K562 (cell line): ENCODE measurements around the gene C5orf24. TPM values are rescaled to one million over a fixed set of nuclear protein-coding genes. Genes with fewer than 3 reads are reported as not detected.

ENCODE experiments used
- MITF ChIP-seq: IDR thresholded peaks from 2 replicates; pipeline ENCODE4 v1.6.1; 2014; ENCODE audit warnings: antibody characterized with exemption
- MTA3 ChIP-seq: fragments of 450-650 bp; formaldehyde crosslinking; IDR thresholded peaks from 2 replicates; pipeline ENCODE4 v1.6.1; 2017; ENCODE audit warnings: mild to moderate bottlenecking, borderline replicate concordance
- NFIX ChIP-seq: fragments of 250-450 bp; sonication (Bioruptor Pico); IDR thresholded peaks from 2 replicates; pipeline ENCODE4 v1.4.0; 2020; ENCODE audit warnings: low read depth, mild to moderate bottlenecking, moderate library complexity
- YY1 ChIP-seq, 3 experiments: IDR thresholded peaks; 2 replicates each; pipeline ENCODE4 v1.6.1; 2011; ENCODE audit warnings: low read length in 2 of 3, mild to moderate bottlenecking in 2 of 3, moderate library complexity in 2 of 3, borderline replicate concordance in 1 of 3, control low read depth in 1 of 3, low read depth in 1 of 3; ENCODE audit not compliant: insufficient read depth in 3 of 3, insufficient replicate concordance in 2 of 3, control insufficient read depth in 1 of 3, insufficient read length in 1 of 3; ENCODE audit errors: extremely low read depth in 1 of 3
- ZNF280A ChIP-seq: fragments of 450-650 bp; IDR thresholded peaks from 2 replicates; pipeline ENCODE4 v1.6.1; 2018; ENCODE audit warnings: mild to moderate bottlenecking, low read depth; ENCODE audit not compliant: partially characterized antibody
- ZNF785 ChIP-seq: fragments of 250-450 bp; sonication (Bioruptor Pico); IDR thresholded peaks from 2 replicates; pipeline ENCODE4 v1.4.0; 2020; ENCODE audit warnings: mild to moderate bottlenecking
- polyA plus RNA-seq, 8 experiments: library from polyadenylated mRNA; depleted of rRNA in 4 of 8; stranded (reverse) in 5 of 8; unstranded in 3 of 8; fragments of >200 nt; fragmentation: Nextera tagmentation in 2 of 8; fragmentation: Illumina TruSeq in 1 of 8; extraction: Ambion mirVana in 2 of 8; extraction: Trizol in 1 of 8; gene quantifications; 2 replicates each; pipeline versions ENCODE4 v1.2.1 to v1.2.3, GENCODE V29; 2011 to 2014; ENCODE audit warnings: inconsistent platforms in 1 of 8, missing spikeins in 1 of 8
- total RNA-seq, 7 experiments: library from RNA; depleted of rRNA in 6 of 7; stranded (reverse); fragments of >200 nt in 6 of 7; fragmentation: Illumina TruSeq in 2 of 7; extraction: Trizol in 2 of 7; gene quantifications; 2 replicates each; pipeline versions ENCODE4 v1.2.1 to v1.2.3, GENCODE V29; 2011 to 2021; ENCODE audit warnings: low replicate concordance in 1 of 7
- TF ChIP-seq, protein P1 (sequence below): fragments of 200-600 bp; sonication (generic); IDR thresholded peaks from one replicate; pipeline ENCODE4 v1.6.1; 2012; ENCODE audit warnings: mild to moderate bottlenecking, low read depth, low read length, inconsistent platforms
- TF ChIP-seq, protein P2 (sequence below): fragments of 450-650 bp; conservative IDR thresholded peaks from 2 replicates; pipeline ENCODE4 v1.6.1; 2016; ENCODE audit warnings: missing genetic modification characterization, low read depth, mild to moderate bottlenecking, missing compliant biosample characterization, moderate library complexity

C5orf24 gene
- total and polyA plus RNA-seq, 9 of the 15 experiments (the other 6 are each of a cell fraction or from before 2014, with no cell fraction given), result 8.9 to 38.6 (median 28.4) TPM

GRCh38 chr5:134873987-134874830, 28.4 kb downstream of the C5orf24 start, which contains the start of gene TXNDC15 (continued):
- TF ChIP-seq, protein P1, sequence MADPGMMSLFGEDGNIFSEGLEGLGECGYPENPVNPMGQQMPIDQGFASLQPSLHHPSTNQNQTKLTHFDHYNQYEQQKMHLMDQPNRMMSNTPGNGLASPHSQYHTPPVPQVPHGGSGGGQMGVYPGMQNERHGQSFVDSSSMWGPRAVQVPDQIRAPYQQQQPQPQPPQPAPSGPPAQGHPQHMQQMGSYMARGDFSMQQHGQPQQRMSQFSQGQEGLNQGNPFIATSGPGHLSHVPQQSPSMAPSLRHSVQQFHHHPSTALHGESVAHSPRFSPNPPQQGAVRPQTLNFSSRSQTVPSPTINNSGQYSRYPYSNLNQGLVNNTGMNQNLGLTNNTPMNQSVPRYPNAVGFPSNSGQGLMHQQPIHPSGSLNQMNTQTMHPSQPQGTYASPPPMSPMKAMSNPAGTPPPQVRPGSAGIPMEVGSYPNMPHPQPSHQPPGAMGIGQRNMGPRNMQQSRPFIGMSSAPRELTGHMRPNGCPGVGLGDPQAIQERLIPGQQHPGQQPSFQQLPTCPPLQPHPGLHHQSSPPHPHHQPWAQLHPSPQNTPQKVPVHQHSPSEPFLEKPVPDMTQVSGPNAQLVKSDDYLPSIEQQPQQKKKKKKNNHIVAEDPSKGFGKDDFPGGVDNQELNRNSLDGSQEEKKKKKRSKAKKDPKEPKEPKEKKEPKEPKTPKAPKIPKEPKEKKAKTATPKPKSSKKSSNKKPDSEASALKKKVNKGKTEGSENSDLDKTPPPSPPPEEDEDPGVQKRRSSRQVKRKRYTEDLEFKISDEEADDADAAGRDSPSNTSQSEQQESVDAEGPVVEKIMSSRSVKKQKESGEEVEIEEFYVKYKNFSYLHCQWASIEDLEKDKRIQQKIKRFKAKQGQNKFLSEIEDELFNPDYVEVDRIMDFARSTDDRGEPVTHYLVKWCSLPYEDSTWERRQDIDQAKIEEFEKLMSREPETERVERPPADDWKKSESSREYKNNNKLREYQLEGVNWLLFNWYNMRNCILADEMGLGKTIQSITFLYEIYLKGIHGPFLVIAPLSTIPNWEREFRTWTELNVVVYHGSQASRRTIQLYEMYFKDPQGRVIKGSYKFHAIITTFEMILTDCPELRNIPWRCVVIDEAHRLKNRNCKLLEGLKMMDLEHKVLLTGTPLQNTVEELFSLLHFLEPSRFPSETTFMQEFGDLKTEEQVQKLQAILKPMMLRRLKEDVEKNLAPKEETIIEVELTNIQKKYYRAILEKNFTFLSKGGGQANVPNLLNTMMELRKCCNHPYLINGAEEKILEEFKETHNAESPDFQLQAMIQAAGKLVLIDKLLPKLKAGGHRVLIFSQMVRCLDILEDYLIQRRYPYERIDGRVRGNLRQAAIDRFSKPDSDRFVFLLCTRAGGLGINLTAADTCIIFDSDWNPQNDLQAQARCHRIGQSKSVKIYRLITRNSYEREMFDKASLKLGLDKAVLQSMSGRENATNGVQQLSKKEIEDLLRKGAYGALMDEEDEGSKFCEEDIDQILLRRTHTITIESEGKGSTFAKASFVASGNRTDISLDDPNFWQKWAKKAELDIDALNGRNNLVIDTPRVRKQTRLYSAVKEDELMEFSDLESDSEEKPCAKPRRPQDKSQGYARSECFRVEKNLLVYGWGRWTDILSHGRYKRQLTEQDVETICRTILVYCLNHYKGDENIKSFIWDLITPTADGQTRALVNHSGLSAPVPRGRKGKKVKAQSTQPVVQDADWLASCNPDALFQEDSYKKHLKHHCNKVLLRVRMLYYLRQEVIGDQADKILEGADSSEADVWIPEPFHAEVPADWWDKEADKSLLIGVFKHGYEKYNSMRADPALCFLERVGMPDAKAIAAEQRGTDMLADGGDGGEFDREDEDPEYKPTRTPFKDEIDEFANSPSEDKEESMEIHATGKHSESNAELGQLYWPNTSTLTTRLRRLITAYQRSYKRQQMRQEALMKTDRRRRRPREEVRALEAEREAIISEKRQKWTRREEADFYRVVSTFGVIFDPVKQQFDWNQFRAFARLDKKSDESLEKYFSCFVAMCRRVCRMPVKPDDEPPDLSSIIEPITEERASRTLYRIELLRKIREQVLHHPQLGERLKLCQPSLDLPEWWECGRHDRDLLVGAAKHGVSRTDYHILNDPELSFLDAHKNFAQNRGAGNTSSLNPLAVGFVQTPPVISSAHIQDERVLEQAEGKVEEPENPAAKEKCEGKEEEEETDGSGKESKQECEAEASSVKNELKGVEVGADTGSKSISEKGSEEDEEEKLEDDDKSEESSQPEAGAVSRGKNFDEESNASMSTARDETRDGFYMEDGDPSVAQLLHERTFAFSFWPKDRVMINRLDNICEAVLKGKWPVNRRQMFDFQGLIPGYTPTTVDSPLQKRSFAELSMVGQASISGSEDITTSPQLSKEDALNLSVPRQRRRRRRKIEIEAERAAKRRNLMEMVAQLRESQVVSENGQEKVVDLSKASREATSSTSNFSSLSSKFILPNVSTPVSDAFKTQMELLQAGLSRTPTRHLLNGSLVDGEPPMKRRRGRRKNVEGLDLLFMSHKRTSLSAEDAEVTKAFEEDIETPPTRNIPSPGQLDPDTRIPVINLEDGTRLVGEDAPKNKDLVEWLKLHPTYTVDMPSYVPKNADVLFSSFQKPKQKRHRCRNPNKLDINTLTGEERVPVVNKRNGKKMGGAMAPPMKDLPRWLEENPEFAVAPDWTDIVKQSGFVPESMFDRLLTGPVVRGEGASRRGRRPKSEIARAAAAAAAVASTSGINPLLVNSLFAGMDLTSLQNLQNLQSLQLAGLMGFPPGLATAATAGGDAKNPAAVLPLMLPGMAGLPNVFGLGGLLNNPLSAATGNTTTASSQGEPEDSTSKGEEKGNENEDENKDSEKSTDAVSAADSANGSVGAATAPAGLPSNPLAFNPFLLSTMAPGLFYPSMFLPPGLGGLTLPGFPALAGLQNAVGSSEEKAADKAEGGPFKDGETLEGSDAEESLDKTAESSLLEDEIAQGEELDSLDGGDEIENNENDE, result no peak
- no peak for TF ChIP-seq ZNF785 (CRISPR knock-in tag)
- TF ChIP-seq ZNF280A, result no peak
- TF ChIP-seq NFIX (CRISPR knock-in tag), result no peak
- TF ChIP-seq MTA3, result peak; percentile 78; the same call in 1 of the 2 replicates
- TF ChIP-seq, protein P2, sequence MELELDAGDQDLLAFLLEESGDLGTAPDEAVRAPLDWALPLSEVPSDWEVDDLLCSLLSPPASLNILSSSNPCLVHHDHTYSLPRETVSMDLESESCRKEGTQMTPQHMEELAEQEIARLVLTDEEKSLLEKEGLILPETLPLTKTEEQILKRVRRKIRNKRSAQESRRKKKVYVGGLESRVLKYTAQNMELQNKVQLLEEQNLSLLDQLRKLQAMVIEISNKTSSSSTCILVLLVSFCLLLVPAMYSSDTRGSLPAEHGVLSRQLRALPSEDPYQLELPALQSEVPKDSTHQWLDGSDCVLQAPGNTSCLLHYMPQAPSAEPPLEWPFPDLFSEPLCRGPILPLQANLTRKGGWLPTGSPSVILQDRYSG (tag), result no peak; the same call in 1 of the 2 replicates
- no peak for TF ChIP-seq MITF
- peak; percentile 100 for TF ChIP-seq YY1 (IDR thresholded peaks at IDR 0.05; ENCODE audit: borderline replicate concordance in 1 of 3, control insufficient read depth in 1 of 3, extremely low read depth in 1 of 3, insufficient read depth in 3 of 3, insufficient read length in 1 of 3, insufficient replicate concordance in 2 of 3, low read depth in 1 of 3, low read length in 2 of 3)
